ENCODE measurements around the gene ABCB9. TPM values are rescaled to one million over a fixed set of nuclear protein-coding genes. Genes with fewer than 3 reads are reported as not detected.

The ABCB9 gene
- total RNA-seq, 1 experiment from 2014 or later, result 6.3 TPM

GRCh38 chr12:122988036-122988435 lies 21.8 kb upstream of the ABCB9 start (continued):
- no peak for TF ChIP-seq E2F1 (CRISPR knock-in tag; IDR thresholded peaks at IDR 0.05)
- no peak for TF ChIP-seq ZNF263 (CRISPR knock-in tag; IDR thresholded peaks at IDR 0.05; ENCODE audit: low read depth)

- no peak for DNase-seq (ENCODE audit: low spot score)
- Mint-ChIP-seq H3K36me3 (no peaks in the 10 kb centered on the region; the same call in 1 of the 2 replicates), H3K27me3 (ENCODE audit: low read depth) (no peaks in the 10 kb centered on the region), H3K27ac (no peak overlapping the region), H3K4me1 (peaks cover 9% of the 10 kb centered on the region; the same call in 1 of the 2 replicates), H3K4me3 (no peak overlapping the region), H3K9me3 (no peaks in the 10 kb centered on the region)
- ATAC-seq, result no peak
- ChIA-PET CTCF (no interaction called here), POLR2A (no interaction called here)
- TF ChIP-seq AFF4 (CRISPR knock-in tag; IDR thresholded peaks at IDR 0.05; ENCODE audit: borderline replicate concordance), result no peak
- no peak for TF ChIP-seq ZNF219 (CRISPR knock-in tag; IDR thresholded peaks at IDR 0.05; ENCODE audit: borderline replicate concordance)
- no peak for TF ChIP-seq CBFB (CRISPR knock-in tag; IDR thresholded peaks at IDR 0.05; ENCODE audit: low read depth)
- no peak for TF ChIP-seq ZNF423 (CRISPR knock-in tag; IDR thresholded peaks at IDR 0.05)
- no peak for TF ChIP-seq IRF1 (CRISPR knock-in tag; IDR thresholded peaks at IDR 0.05)
- TF ChIP-seq IRF2 (CRISPR knock-in tag; IDR thresholded peaks at IDR 0.05; ENCODE audit: borderline replicate concordance, low read depth), result no peak
- no peak for TF ChIP-seq ZBTB43 (CRISPR knock-in tag; IDR thresholded peaks at IDR 0.05)
- TF ChIP-seq ZNF425 (CRISPR knock-in tag; conservative IDR thresholded peaks at IDR 0.05), result no peak
- TF ChIP-seq NFYB (CRISPR knock-in tag; conservative IDR thresholded peaks at IDR 0.05; ENCODE audit: low read depth), result no peak
- TF ChIP-seq NR1H2 (CRISPR knock-in tag; IDR thresholded peaks at IDR 0.05), result no peak
- no peak for TF ChIP-seq PRRX2 (CRISPR knock-in tag; IDR thresholded peaks at IDR 0.05)
- TF ChIP-seq USF2 (CRISPR knock-in tag; IDR thresholded peaks at IDR 0.05), result no peak
- no peak for TF ChIP-seq EMX1 (CRISPR knock-in tag; IDR thresholded peaks at IDR 0.05)
- TF ChIP-seq ZNF396 (CRISPR knock-in tag; IDR thresholded peaks at IDR 0.05; ENCODE audit: borderline replicate concordance), result no peak
- TF ChIP-seq ZBTB21 (CRISPR knock-in tag; IDR thresholded peaks at IDR 0.05; ENCODE audit: borderline replicate concordance), result no peak
- no peak for TF ChIP-seq MAX (CRISPR knock-in tag; IDR thresholded peaks at IDR 0.05)
- TF ChIP-seq FOXP1 (CRISPR knock-in tag; IDR thresholded peaks at IDR 0.05; ENCODE audit: borderline replicate concordance), result no peak
- no peak for TF ChIP-seq CDX4 (CRISPR knock-in tag; IDR thresholded peaks at IDR 0.05; ENCODE audit: borderline replicate concordance)
- TF ChIP-seq ZNF281 (CRISPR knock-in tag; IDR thresholded peaks at IDR 0.05), result no peak
These were observed 21.1 kb upstream of the ABCB9 start for GRCh38 chr12:122987086-122987951.
